H1 (cell line): Measurements from ENCODE around the gene TGOLN2. TPM values are rescaled to one million over a fixed set of nuclear protein-coding genes. Genes with fewer than 3 reads are reported as not detected.

Experiments used
- BCL11A ChIP-seq, 2 experiments: IDR thresholded peaks; one replicate each; pipeline ENCODE4 v1.6.1; 2011; ENCODE audit warnings: low read depth in 2 of 2, low read length in 2 of 2, mild to moderate bottlenecking in 2 of 2
- CREB1 ChIP-seq: IDR thresholded peaks from 2 replicates; pipeline ENCODE4 v1.6.1; 2012; ENCODE audit warnings: inconsistent platforms
- CTBP2 ChIP-seq: IDR thresholded peaks from 2 replicates; pipeline ENCODE4 v1.7.0; 2011; ENCODE audit warnings: borderline replicate concordance, mild to moderate bottlenecking, moderate library complexity, mixed read lengths, low read length; ENCODE audit not compliant: insufficient read depth, insufficient read length
- RAD21 ChIP-seq, 2 experiments: IDR thresholded peaks in 1 of 2; conservative IDR thresholded peaks in 1 of 2; 2 replicates each; pipeline ENCODE4 v1.6.1; 2011; ENCODE audit warnings: low read depth in 2 of 2, low read length in 2 of 2, improper control_type of control experiment in 1 of 2, inconsistent platforms in 1 of 2, mild to moderate bottlenecking in 1 of 2, moderate library complexity in 1 of 2
- SRF ChIP-seq: IDR thresholded peaks from 2 replicates; pipeline ENCODE4 v1.6.1; 2011; ENCODE audit warnings: mild to moderate bottlenecking, low read depth, low read length, moderate library complexity
- polyA plus RNA-seq, 7 experiments: library from polyadenylated mRNA; depleted of rRNA in 3 of 7; stranded (reverse) in 5 of 7; unstranded in 2 of 7; fragments of >200 nt in 5 of 7; fragments of 200-250 nt in 2 of 7; gene quantifications; 1 replicate in 5 of 7; 2 replicates in 1 of 7; 4 replicates in 1 of 7; pipeline versions ENCODE4 v1.2.1 to v1.2.3, GENCODE V29; 2011 to 2013; ENCODE audit warnings: missing spikeins in 2 of 7, mixed read lengths in 2 of 7
- total RNA-seq: library from RNA; stranded (reverse); fragmentation: NEBNext Ultra II Directional; extraction: Animal tissue kit (Norgen Biotek cat#: 25700); gene quantifications from 2 replicates; pipeline ENCODE4 v1.2.1, GENCODE V29; 2021
- TF ChIP-seq, protein P1 (sequence below): fragments of 300-600 bp; sonication (generic); IDR thresholded peaks from 2 replicates; pipeline ENCODE4 v1.7.1; 2012; ENCODE audit warnings: low read length, moderate library complexity, mild to moderate bottlenecking, inconsistent platforms; ENCODE audit not compliant: insufficient replicate concordance

TGOLN2 gene
- total and polyA plus RNA-seq, 2 of the 8 experiments (the other 6 are each of a cell fraction or from before 2014, with no cell fraction given): 33.9 to 38.9 TPM

DNA sequence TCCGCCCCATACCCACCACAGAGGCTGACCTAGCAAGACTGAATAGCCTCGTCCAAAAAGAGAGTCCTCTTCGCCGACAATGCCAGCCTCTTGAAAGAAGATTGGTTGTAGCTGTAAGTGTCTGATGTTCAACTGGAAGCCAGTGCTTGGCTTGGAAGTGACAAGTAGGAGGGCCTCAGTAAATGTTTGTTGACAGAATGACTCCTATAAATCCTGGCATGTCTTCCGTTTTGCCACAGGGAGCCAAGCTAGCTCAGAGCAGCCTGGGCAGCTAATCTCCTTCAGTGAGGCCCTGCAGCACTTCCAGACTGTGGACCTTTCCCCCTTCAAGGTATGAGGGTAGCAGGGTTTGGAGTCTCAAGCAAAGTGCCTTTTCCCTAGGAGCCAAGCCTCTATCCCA is 41.7 kb upstream of the TGOLN2 start (continued):
- TF ChIP-seq, protein P1, sequence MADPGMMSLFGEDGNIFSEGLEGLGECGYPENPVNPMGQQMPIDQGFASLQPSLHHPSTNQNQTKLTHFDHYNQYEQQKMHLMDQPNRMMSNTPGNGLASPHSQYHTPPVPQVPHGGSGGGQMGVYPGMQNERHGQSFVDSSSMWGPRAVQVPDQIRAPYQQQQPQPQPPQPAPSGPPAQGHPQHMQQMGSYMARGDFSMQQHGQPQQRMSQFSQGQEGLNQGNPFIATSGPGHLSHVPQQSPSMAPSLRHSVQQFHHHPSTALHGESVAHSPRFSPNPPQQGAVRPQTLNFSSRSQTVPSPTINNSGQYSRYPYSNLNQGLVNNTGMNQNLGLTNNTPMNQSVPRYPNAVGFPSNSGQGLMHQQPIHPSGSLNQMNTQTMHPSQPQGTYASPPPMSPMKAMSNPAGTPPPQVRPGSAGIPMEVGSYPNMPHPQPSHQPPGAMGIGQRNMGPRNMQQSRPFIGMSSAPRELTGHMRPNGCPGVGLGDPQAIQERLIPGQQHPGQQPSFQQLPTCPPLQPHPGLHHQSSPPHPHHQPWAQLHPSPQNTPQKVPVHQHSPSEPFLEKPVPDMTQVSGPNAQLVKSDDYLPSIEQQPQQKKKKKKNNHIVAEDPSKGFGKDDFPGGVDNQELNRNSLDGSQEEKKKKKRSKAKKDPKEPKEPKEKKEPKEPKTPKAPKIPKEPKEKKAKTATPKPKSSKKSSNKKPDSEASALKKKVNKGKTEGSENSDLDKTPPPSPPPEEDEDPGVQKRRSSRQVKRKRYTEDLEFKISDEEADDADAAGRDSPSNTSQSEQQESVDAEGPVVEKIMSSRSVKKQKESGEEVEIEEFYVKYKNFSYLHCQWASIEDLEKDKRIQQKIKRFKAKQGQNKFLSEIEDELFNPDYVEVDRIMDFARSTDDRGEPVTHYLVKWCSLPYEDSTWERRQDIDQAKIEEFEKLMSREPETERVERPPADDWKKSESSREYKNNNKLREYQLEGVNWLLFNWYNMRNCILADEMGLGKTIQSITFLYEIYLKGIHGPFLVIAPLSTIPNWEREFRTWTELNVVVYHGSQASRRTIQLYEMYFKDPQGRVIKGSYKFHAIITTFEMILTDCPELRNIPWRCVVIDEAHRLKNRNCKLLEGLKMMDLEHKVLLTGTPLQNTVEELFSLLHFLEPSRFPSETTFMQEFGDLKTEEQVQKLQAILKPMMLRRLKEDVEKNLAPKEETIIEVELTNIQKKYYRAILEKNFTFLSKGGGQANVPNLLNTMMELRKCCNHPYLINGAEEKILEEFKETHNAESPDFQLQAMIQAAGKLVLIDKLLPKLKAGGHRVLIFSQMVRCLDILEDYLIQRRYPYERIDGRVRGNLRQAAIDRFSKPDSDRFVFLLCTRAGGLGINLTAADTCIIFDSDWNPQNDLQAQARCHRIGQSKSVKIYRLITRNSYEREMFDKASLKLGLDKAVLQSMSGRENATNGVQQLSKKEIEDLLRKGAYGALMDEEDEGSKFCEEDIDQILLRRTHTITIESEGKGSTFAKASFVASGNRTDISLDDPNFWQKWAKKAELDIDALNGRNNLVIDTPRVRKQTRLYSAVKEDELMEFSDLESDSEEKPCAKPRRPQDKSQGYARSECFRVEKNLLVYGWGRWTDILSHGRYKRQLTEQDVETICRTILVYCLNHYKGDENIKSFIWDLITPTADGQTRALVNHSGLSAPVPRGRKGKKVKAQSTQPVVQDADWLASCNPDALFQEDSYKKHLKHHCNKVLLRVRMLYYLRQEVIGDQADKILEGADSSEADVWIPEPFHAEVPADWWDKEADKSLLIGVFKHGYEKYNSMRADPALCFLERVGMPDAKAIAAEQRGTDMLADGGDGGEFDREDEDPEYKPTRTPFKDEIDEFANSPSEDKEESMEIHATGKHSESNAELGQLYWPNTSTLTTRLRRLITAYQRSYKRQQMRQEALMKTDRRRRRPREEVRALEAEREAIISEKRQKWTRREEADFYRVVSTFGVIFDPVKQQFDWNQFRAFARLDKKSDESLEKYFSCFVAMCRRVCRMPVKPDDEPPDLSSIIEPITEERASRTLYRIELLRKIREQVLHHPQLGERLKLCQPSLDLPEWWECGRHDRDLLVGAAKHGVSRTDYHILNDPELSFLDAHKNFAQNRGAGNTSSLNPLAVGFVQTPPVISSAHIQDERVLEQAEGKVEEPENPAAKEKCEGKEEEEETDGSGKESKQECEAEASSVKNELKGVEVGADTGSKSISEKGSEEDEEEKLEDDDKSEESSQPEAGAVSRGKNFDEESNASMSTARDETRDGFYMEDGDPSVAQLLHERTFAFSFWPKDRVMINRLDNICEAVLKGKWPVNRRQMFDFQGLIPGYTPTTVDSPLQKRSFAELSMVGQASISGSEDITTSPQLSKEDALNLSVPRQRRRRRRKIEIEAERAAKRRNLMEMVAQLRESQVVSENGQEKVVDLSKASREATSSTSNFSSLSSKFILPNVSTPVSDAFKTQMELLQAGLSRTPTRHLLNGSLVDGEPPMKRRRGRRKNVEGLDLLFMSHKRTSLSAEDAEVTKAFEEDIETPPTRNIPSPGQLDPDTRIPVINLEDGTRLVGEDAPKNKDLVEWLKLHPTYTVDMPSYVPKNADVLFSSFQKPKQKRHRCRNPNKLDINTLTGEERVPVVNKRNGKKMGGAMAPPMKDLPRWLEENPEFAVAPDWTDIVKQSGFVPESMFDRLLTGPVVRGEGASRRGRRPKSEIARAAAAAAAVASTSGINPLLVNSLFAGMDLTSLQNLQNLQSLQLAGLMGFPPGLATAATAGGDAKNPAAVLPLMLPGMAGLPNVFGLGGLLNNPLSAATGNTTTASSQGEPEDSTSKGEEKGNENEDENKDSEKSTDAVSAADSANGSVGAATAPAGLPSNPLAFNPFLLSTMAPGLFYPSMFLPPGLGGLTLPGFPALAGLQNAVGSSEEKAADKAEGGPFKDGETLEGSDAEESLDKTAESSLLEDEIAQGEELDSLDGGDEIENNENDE: no peak
- TF ChIP-seq CREB1 (no peak), BCL11A (IDR thresholded peaks at IDR 0.05; ENCODE audit: low read depth in 2 of 2, low read length in 2 of 2) (no peak), CTBP2 (no peak), SRF (no peak), RAD21 (IDR thresholded peaks at IDR 0.05 in 1 of 2, conservative IDR thresholded peaks at IDR 0.05 in 1 of 2; ENCODE audit: low read depth in 2 of 2, low read length in 2 of 2) (no peak)
